HG02678 (cell line): ENCODE measurements around the gene COL5A2.

Experiments used
- ATAC-seq: cut with Tn5 transposase; IDR thresholded peaks from one replicate; pipeline ENCODE4 v1.9.1; 2021; ENCODE audit warnings: mild to moderate bottlenecking, moderate library complexity; ENCODE audit not compliant: unreplicated experiment

The COL5A2 gene

GRCh38 chr2:189179570-189179950 lies at the start of gene COL5A2:
Gene COL5A2 (minus strand): TSS chr2:189179761. CDS start chr2:189179604, 157 bp downstream.
- ATAC-seq: no peak

- no peak for ATAC-seq
These were observed 46.5 kb upstream of the COL5A2 start for GRCh38 chr2:189226017-189226416.

- no peak for ATAC-seq
These were observed 45.5 kb upstream of the COL5A2 start for GRCh38 chr2:189225032-189225431.

- ATAC-seq: no peak
These were observed 43.0 kb upstream of the COL5A2 start for GRCh38 chr2:189222468-189223105.

- no peak for ATAC-seq
These were observed 42.4 kb upstream of the COL5A2 start for GRCh38 chr2:189221811-189222467.

- no peak for ATAC-seq
These were observed 38.7 kb upstream of the COL5A2 start for GRCh38 chr2:189218236-189218635.

GRCh38 chr2:189217541-189217940 lies 38.0 kb upstream of the COL5A2 start:
- no peak for ATAC-seq

- ATAC-seq: no peak
These were observed 37.5 kb upstream of the COL5A2 start for GRCh38 chr2:189217051-189217450.

- no peak for ATAC-seq
These were observed 34.9 kb upstream of the COL5A2 start for GRCh38 chr2:189214484-189214883.

- ATAC-seq: no peak
These were observed 33.7 kb upstream of the COL5A2 start for GRCh38 chr2:189213250-189213649.

- no peak for ATAC-seq
These were observed 30.9 kb upstream of the COL5A2 start for GRCh38 chr2:189210250-189211087.

- no peak for ATAC-seq
These were observed 28.7 kb upstream of the COL5A2 start for GRCh38 chr2:189208254-189208653.

GRCh38 chr2:189204322-189204941 lies 24.9 kb upstream of the COL5A2 start:
- no peak for ATAC-seq

- ATAC-seq: no peak
These were observed 23.7 kb upstream of the COL5A2 start for GRCh38 chr2:189203177-189203799.

- ATAC-seq: no peak
These were observed 20.2 kb upstream of the COL5A2 start for GRCh38 chr2:189199797-189200196.

GRCh38 chr2:189192766-189193165 lies 13.2 kb upstream of the COL5A2 start:
- no peak for ATAC-seq

- ATAC-seq: no peak
These were observed 12.2 kb upstream of the COL5A2 start for GRCh38 chr2:189191766-189192165.

- ATAC-seq: no peak
These were observed 11.1 kb upstream of the COL5A2 start for GRCh38 chr2:189190685-189191084.

GRCh38 chr2:189188115-189188805 lies 8.7 kb upstream of the COL5A2 start:
- no peak for ATAC-seq

GRCh38 chr2:189183170-189183569 lies 3.6 kb upstream of the COL5A2 start:
- ATAC-seq: no peak
